ENCODE results near the gene BTNL8.

BTNL8 gene

GRCh38 chr5:180990882-180991242 is 91.9 kb downstream of the BTNL8 start:
- H3K27ac ChIP-seq: no peak overlapping the region
- no peak for TF ChIP-seq CTCF (conservative IDR thresholded peaks at IDR 0.05)
